H1 (cell line): ENCODE results near the gene TRIM50.

Experiments used
- ATF2 ChIP-seq: IDR thresholded peaks from 2 replicates; pipeline ENCODE4 v1.6.1; 2012; ENCODE audit warnings: low read length, inconsistent platforms
- CEBPB ChIP-seq: IDR thresholded peaks from 2 replicates; pipeline ENCODE4 v1.6.1; 2012; ENCODE audit warnings: low read depth, low read length
- CHD1 ChIP-seq: IDR thresholded peaks from 2 replicates; pipeline ENCODE4 v1.6.1; 2012; ENCODE audit warnings: low read depth, low read length, improper control_type of control experiment
- CHD2 ChIP-seq: IDR thresholded peaks from 2 replicates; pipeline ENCODE4 v1.6.1; 2012; ENCODE audit warnings: low read length, improper control_type of control experiment
- CTCF ChIP-seq, 3 experiments: IDR thresholded peaks; 1 replicate in 2 of 3; 2 replicates in 1 of 3; pipeline versions ENCODE4 v1.5.1 to v1.6.1; 2011; ENCODE audit warnings: low read length in 3 of 3, mild to moderate bottlenecking in 3 of 3, inconsistent platforms in 2 of 3, low read depth in 1 of 3, moderate library complexity in 1 of 3; ENCODE audit not compliant: insufficient read depth in 1 of 3; ENCODE audit errors: control extremely low read depth in 1 of 3
- EP300 ChIP-seq, 2 experiments: IDR thresholded peaks; 1 replicate in 1 of 2; 2 replicates in 1 of 2; pipeline ENCODE4 v1.6.1; 2011 to 2012; ENCODE audit warnings: low read depth in 2 of 2, low read length in 2 of 2, mild to moderate bottlenecking in 2 of 2, borderline replicate concordance in 1 of 2, inconsistent platforms in 1 of 2, moderate library complexity in 1 of 2
- EZH2 ChIP-seq: fragments of 200-600 bp; sonication (generic); IDR thresholded peaks from 2 replicates; pipeline ENCODE4 v1.7.1; 2012; ENCODE audit warnings: low read depth, mild to moderate bottlenecking, moderate library complexity, low read length, inconsistent platforms; ENCODE audit not compliant: severe bottlenecking
- GABPA ChIP-seq: IDR thresholded peaks from 2 replicates; pipeline ENCODE4 v1.6.1; 2011; ENCODE audit warnings: mild to moderate bottlenecking, low read length, moderate library complexity, borderline replicate concordance; ENCODE audit not compliant: insufficient read depth
- KDM1A ChIP-seq: fragments of 200-600, 300-600 bp; sonication (generic); IDR thresholded peaks from 2 replicates; pipeline ENCODE4 v1.7.1; 2016; ENCODE audit warnings: mild to moderate bottlenecking, low read length, borderline replicate concordance
- POLR2A ChIP-seq, 2 experiments: IDR thresholded peaks; 1 replicate in 1 of 2; 2 replicates in 1 of 2; pipeline ENCODE4 v1.6.1; 2011; ENCODE audit warnings: low read depth in 2 of 2, low read length in 2 of 2, mild to moderate bottlenecking in 2 of 2; ENCODE audit errors: control extremely low read depth in 1 of 2
- POLR2AphosphoS5 ChIP-seq: IDR thresholded peaks from 2 replicates; pipeline ENCODE4 v1.6.1; 2011; ENCODE audit warnings: low read depth, low read length
- SP1 ChIP-seq: IDR thresholded peaks from 2 replicates; pipeline ENCODE4 v1.6.1; 2011; ENCODE audit warnings: low read depth, low read length
- SP2 ChIP-seq: IDR thresholded peaks from 2 replicates; pipeline ENCODE4 v1.6.1; 2012; ENCODE audit warnings: mild to moderate bottlenecking, low read length, inconsistent platforms
- ZNF274 ChIP-seq: IDR thresholded peaks from 2 replicates; pipeline ENCODE4 v1.7.0; 2012; ENCODE audit warnings: low read length, borderline replicate concordance; ENCODE audit errors: extremely low read depth

- TF ChIP-seq GABPA (no peak), EP300 (IDR thresholded peaks at IDR 0.05; ENCODE audit: borderline replicate concordance in 1 of 2, low read depth in 2 of 2, low read length in 2 of 2) (no peak), ATF2 (no peak), CEBPB (no peak), POLR2A (IDR thresholded peaks at IDR 0.05; ENCODE audit: control extremely low read depth in 1 of 2, low read depth in 2 of 2, low read length in 2 of 2) (no peak), ZNF274 (no peak), CHD1 (no peak), CTCF (IDR thresholded peaks at IDR 0.05; ENCODE audit: control extremely low read depth in 1 of 3, insufficient read depth in 1 of 3, low read depth in 1 of 3, low read length in 3 of 3) (no peak), KDM1A (no peak), SP1 (no peak), POLR2AphosphoS5 (no peak), CHD2 (no peak), EZH2 (no peak), SP2 (no peak)
Observed at GRCh38 chr7:73332447-73332846, 4.6 kb upstream of the TRIM50 start.
